Stromal cell of bone marrow (primary cell): ENCODE data around the gene ASCL2.
"Not testable (repeated sequence)": the region's sequence is repeated elsewhere in the genome, so short reads cannot be mapped to it uniquely, and the experiment has no call there.

Experiments
- DNase-seq: peaks from one replicate; pipeline ENCODE4 v3.0.0-alpha.2; 2012; ENCODE audit warnings: low read depth

ASCL2 gene

DNA sequence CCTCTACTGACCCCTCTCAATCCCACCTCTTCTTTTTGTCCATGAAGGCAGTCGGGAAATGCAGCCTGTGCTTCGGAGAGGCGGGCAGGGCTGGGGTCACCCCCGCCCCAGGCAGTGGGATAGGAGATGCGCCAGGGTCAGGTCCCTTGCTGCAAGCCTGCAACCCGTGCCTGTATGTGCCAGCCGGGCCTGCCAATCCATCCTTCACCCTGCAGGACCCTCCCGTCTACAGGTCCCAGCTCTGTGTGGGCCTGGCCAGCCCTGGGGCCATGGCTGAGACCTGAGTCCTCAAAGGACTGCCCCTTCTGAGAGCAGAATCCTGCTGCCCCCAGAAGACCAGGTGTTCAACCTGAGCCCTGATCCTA is 10.9 kb downstream of the ASCL2 start:
- DNase-seq, result no peak

DNA sequence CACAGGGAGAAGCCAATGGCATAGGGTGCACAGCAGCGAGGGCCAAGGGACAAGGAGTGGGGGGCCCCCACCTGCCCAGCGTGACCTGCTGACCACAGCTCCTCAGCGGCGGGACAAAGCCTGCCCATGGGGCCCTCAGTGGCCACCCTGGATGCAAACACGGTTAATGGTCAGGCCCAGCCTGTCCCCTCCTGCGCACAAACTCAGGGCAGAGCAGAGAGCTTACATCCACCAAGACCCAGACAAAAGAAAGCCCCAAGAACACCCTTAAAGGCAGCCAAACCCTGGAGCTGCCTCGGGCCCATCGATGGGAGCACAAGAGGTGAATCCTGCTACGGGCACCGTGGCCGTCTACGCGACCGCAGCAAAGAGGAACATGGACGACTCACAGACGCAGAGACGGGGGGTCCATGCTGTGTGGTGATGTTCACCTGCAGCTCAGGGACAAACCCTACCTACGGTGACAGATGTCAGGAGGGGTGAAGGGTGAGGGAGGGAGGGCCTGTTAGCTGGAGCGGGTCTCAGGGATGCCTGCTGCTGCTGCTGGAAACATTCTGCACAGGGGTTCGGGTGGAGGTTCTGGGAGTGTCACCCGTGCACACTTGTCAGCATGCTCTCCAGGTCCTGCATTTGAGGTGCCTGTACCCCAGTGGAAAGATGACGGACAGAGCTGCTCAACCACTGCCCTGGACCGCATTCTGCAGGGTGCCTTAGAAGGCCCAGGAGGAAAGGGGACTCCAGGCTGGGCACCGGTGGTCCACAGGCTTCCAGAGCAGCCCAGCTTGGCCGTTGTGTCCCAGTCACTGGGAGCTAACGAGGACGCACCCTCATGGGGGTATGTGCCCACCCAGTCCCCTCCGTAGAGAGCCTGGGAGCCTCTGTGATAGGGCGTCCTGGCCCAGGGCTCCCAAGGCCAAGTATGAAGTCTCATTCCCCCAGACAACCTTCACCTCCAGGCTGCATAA is 11.6 kb downstream of the ASCL2 start:
- no peak for DNase-seq

DNA sequence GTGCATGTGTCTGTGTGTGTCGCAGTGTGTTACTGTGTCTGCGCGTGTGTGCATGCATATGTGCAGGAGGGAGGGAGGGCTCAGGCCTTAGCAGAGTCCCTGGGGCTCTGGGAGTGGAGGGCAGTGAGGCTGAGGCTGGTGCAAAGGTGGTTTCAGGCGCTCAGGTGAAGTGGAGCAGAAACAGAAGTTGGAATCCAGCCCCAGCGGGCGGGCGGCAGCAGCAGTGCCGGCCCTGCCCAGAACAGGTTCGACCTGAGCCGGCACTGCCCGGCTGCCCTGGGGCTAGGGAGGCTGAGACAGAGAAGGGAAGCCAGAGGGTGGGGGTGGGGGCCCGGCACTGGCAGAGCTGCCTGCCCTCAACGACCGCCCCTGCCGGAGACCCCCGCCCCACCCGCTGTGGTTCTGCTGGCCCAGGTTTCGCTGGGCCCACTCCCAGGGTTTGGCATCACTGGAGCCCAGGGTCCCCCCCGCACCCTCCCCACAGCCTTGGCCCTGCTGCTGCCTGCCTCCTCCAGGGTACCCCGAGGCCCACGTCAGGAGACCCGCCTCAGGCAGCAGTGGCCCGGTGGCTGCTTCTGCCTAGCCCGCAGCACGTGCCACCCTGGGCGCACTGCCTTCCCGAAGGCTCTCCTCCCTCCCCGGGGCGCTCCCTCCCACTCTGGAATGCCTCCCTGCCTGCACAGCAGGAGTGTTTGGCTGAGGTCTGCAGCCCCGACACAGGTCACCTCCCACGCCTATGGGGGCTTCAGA is 13.3 kb downstream of the ASCL2 start:
- no peak for DNase-seq

DNA sequence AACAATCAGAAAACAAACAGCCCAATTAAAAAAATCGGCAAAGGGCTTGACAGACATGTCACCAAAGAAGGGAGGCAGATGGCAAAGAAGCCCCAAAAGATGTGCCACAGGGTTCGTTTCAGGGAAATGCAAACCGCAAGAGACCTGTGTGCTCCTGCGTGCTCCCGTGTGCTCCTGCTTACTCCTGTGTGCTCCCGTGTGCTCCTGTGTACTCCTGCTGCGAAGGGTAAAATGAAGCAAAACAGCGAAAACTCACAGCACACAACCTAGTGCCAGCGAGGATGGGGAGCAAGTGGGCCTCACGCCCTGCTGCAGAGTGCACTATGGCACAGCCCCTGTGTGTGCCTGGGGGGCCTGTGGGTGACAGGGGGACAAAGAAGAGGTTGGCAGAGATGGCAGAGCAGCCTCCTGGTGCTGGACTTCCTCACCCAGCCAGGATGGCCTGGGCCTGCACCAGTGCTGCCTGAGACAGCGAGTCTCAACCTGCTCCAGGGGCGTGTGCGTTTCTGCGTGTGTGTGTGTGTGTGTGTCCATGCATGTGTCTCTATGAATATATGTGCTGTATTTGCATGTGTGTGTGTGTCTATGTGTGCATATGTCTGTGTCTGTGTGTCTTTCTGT is 14.0 kb downstream of the ASCL2 start:
- DNase-seq, result no peak

DNA sequence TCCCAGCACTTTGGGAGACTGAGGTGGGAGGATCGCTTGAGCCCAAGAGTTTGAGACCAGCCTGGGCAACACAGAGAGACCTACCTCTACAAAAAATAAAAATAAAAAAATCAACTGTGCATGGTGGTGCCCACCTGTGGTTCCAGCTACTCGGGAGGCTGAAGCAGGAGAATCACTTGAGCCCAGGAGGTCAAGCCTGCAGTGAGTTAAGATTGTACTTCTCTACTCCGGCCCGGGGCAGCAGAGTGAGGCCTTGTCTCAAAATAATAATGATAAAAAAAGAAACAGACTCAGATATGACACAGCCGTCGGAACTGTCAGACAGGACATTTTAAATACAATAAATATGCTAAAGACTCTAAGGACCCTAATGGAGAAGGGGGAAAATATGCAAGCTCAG is 18.4 kb downstream of the ASCL2 start:
- no peak for DNase-seq

DNA sequence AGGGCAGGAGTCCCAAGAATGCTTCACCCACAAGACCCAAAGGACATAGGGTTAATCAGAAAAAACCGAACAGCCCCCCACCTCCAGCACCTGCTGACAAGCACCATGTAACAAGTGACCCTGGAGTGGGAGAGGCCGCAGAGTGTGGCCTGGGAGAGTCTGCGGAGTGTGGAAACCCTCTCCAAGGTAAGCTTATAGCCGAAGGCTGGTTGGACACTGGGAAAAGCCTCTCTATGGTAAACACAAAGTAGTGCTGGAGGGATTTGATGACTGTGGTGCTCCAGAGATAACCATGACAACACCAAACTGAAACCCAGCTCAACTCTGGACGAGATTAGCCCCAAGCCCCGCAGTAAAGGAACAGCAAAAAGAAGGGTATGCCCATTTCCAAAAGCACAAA is 19.2 kb downstream of the ASCL2 start:
- no peak for DNase-seq

DNA sequence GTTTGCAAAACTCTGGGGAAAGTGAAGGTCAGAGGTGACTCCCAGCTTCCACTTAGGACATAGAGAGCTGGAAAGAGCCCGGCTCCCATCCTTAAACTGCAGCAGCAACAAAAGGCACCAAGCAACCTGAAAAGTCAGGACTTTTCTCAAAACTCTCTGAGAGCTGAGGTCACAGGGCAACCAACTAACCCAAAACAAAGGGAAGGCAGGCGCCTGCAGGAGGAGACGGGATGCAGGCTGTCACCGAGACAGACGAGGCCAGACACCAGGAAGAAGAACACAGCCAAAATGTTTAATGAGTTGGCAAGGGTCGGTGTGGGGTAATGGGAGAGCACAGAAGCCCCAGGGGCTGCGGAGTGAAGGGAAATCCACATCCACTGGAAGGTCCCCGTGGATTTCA is 19.9 kb downstream of the ASCL2 start:
- DNase-seq, result no peak

DNA sequence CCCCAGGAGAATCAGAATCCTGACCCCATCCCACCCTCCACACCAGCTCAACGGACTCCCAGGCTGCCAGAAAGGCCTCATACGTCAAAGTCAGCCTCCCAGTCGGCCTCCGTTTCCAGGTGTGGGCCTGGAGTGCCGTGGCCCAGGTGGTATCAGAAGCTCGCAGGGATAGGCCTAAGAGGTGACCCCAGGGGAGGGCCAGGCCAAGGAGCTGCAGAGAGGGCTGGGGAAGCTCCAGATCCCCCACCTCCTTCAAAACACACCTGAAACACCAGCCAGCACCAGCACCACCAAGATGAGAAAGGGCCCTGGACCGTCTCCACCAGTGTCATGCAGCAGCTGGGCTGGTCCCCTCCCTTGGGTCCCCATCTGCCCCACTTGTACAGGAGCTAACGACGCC is 20.3 kb downstream of the ASCL2 start:
- DNase-seq, result no peak

DNA sequence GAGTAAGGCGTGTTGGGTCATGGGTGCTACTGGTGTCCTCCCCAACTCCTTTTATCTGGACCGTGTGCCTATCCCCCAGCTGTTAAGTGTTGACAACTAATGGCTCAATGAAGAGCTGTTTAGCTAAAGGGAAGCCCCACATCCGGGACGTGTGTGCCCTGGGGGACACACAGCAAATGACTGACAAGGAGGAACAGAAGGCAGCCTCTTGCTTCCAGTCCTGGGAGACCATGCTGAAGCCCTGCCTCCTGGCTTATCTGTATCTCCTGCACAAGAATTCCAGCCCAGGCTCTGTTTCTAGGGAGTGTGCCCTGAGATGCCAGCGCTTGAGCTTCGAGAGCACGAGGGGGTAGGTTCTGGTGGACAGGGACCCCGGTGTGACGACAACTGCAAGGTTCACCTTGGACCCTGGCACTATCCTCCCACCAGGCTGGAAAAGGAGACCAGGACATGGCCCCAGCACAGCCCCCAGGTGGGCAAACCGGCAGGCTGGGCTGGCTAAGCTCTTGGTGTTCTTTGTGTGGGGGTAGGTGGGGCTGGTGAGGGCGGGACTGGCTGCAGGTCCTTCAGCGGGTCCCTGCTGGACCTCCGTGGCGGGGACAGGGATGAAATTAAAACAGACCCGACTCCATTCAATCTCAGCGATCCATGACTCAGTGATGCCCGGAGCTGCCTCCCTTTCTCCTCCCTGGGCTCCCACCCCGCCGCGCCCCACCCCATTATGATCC is 21.0 kb downstream of the ASCL2 start:
- DNase-seq, result no peak

DNA sequence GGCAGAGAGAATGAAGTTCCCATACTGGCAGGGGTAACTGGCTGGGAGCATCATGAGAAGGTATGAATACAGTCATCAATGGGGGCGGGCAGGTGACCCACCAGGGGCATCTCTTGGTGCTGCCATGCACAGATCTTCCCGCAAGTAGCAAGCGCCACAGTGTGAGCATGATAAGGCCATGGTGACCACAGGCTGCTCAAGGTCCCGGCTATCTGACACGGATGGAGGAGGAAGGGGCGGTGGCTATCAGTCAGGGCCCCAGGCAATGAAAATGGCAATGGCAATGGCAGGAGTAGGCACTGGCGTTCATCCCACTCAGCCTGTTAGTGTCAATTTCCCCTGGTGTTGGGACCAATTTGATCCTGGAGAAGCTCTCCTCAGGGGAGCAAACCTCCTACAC is 21.6 kb downstream of the ASCL2 start:
- no peak for DNase-seq

DNA sequence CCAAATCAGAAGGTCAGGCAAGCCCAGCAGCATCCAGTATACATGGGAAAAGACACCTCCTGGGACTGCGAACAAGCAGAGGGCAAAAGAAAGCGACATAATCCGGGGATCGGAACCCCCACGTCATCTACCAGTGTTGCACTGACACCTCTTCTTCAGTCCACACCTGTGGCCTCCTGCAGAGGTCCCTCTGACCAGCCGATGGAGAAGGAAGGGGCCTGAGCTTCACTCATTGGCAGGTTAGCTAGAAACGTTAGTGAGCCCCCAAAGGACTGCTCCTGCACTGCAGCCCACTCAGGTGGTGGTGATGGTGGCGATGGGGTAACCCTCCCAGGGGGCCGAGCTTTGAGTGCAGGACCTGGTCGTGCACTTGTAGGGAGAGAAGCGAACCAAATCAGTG is 22.1 kb downstream of the ASCL2 start:
- DNase-seq, result no peak

DNA sequence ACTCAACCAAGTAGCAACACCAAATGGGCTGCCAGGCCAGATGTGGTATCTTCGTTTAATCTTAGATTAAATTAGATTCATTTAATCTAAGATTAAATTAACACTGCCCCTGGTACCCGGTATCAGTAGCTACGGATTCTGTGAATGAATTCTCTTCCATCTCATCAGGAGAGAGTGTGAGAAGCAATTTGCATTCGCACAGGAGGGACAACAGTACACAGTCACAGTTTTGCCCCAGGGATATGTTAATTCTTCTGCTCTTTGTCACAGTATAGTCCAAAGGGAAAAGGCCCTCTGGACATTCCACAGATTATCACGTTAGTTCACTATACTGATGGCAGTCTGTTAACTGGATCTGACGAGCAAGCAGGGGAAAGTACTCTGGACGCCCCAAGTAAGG is 22.9 kb downstream of the ASCL2 start:
- no peak for DNase-seq

DNA sequence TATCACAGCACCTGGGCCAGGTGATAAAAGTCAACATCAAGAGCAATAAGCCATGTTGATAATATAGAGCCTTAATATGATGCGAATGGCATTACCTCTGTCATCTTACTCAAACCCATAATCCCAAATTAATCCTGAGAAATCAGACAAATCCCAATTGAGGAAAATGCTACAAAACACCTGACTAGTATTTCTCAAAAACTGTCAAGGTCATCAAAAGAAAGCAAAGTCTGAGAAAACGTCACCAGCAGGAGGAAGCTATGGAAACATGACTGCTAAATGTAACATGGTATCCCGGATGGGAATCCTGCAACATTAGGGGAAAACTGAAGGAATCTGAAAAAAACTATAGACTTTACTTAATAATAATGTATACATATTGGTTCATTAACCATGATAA is 29.6 kb downstream of the ASCL2 start:
- DNase-seq, result no peak

DNA sequence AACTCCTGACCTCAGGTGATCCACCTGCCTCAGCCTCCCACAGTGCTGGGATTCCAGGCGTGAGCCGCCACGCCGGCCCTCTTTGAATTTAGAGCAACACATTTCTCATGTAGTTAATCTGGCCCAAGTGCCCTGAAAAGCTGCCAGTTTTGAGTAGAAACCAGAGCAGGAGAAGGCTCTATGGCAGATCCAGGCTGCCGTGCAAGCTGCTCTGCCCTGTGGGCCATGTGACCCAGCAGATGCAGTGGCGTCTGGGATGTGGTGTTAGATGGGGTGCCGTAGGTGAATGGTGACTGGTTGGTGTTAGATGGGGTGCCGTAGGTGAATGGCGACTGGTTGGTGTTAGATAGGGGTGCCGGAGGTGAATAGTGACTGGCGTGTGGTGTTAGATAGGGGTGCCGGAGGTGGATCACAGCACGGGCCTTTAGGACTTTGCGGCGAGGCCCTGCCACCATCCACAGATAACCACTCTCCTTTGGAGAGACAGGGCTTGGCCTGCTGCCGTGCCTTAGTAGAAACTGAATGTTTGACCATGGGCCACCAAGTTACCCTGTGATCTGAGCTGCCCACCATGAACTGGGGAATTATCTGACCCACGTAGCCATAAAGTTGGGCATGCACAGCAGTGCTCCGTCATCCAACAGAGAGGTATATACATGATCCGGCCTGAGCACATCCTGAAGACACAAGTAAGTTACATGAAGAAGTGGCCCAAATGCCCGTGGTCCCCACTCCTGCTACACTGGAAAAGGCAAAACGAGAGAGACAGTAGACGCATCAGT is 32.7 kb downstream of the ASCL2 start:
- no peak for DNase-seq

DNA sequence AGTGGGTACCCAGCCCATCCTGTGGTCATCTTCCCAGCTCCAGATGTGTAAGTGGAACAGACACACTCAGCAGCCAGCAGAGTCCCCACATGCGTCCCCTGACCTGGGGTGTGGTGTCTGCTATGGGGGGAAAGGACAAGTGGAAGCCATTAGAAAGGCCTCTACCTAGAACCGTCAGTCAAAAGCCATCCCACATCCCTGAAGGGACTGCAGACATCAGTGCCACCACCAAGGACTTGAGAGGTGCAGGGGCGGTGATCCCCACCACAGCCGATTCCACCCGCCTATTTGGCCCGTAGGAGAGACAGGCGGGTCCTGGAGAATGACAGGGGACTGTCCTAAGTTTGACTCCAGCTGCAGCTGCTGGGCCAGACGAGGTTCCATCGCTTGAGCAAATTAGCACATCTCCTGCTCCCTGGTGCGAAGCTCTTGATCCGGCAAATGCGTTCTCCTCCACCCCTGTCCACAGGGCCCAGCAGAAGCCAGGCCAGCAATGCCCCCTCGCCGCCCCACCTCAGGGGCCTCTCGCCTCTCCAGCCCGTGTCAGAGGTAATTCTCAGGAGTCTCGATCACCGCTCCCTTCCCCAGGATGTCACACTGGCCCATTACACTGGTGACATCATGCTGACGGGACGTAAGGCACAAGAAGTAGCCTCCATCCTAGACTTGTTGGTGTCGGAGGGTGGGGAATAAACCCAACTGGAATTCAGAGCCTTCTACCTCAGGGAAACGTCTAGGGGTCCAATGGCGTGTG is 33.8 kb downstream of the ASCL2 start:
- DNase-seq, result not testable (repeated sequence)

DNA sequence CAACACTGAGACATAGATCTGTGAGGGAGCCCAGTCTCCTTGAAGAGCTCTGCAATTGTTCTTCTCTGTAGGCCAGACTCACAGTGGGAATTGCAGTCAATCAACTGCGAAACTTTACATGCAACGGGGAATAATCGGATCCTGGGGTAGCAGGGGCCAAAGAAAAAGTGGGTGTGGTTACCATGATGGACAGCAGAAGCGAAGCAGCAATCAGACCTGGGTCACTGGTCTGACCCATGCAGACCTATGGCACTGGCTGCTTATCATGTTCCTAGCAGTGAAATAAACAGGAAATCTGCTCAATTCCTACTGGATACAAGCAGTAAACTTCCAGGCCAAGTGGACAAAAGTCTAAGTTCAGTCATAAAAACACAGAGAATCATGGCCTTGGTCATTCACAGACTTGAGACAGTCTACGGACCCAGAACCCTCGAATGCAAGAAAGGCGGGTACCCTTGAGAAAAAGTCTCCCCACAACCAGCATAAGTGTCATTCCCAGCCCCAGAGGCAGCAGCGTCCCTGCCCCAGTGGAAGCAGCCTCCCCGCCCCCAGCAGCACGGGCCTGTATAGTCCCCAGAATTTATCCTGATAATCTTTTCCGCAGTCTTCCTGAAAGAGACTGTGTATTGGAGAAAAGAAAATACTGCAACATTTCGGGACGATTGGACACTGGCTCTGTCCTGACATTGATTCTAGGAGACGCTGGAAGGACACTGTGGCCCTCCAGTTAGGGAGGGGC is 34.6 kb downstream of the ASCL2 start:
- no peak for DNase-seq

DNA sequence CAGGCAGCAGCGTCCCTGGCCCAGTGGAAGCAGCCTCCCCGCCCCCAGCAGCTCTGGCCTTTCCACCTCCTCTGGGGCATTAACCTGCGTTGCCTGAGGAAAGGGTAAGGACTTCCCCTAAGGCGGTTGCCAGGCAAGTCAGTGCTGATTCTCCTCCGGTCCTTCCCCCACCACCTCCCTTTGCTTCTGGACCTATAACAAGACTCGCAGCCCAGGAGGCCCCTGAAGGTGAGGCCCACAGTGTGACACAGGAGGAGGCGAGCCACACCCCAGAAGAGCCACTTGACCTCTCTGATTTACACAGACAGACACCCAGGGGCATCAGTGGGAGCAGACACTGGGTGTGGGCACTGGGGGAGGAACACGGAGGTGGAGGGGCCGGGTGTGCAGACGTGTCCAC is 35.4 kb downstream of the ASCL2 start:
- DNase-seq, result no peak

DNA sequence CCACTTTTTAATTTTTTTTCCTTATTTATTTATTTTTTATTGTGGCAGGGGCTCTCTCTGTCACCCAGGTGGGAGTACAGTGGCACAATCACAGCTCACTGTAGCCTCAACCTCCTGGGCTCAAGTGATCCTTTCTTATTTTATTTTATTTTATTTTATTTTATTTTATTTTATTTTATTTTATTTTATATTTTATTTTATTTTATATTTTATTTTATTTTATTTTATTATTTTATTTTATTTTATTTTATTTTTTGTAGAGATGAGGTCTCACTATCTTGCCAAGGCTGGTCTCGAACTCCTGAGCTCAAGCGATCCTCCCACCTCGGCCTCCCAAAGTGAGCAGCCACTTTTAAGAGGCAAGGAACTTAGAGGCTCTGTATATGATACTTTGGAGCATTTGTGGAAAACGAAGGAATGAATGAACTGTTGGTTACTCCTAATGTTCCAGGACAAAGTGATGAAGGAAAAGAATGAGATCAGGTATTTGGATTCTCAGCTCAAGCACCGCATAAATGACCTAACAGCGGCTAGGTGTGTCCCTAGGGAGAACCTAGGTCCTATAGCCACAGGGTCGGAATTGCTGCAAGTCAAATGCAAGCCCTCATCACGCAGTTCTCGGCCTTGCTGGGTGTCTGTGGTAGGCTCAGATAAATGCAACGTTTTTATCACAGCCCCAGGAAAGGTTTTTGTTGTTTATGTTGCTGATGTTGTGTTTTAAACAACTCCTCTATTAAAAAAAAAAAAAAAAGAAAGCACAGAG is 36.5 kb downstream of the ASCL2 start:
- DNase-seq, result no peak

DNA sequence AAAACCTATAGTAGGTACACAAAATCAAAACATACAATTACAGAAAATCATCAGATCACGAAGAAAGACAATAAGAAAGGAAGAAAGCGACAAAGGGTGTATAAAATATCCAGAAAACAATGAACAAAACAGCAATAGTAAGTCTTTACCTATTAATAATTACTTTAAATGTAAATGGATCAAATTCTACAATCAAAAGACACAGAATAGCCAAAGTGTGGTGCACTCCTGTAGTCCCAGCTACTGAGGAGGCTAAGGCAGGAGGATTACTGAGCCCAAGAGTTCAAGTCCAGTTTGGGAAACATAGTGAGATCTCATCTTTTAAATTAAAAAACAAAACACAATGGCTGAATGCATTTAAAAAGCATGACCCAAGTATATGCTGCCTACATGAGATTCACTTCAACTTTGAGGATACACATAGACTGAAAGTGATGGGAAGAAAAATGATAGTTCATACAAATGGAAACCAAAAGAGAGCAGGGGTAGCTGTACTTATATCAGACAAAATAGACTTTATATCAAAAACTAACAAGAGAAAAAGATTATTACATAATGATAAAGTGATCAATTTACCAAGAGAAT is 40.6 kb downstream of the ASCL2 start:
- DNase-seq, result no peak
